GM13976 (cell line): ENCODE data around the gene ARHGAP30.

Source experiments
- DNase-seq: peaks from one replicate; pipeline ENCODE4 v3.0.0; 2012; ENCODE audit warnings: low spot score
- in situ Hi-C: fragments of 300-500 bp; cut with MboI; formaldehyde crosslinking; loops from one replicate; pipeline ENCODE4 v1.12.0; 2022; ENCODE audit warnings: low sequenced_read_pairs, mixed read lengths, inconsistent platforms; ENCODE audit not compliant: unreplicated experiment
- TF ChIP-seq, protein P1 (sequence below): IDR thresholded peaks from 2 replicates; pipeline ENCODE4 v1.5.1; 2012; ENCODE audit warnings: borderline replicate concordance, mild to moderate bottlenecking; ENCODE audit not compliant: insufficient read depth; ENCODE audit errors: extremely low read depth, missing control alignments, control extremely low read depth

Gene ARHGAP30

DNA sequence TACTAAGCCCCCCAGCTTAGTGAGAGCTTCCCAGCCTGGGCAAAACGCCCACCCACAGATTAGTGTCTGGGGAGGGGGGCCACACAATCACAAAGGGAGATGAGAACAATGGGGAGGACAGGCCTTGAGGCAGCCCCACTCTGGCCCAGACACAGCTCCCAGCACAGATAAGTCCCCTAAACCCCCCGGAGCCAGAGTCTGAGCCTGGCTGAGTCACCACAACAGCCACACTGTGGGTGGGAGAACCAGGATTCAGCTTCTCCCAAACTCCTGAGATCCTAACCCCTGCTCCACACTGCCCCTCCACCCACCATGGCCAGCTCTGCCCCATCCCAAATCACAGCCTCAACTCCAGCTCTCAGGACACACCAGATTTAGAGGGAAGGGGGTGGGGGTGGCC, 15.5 kb upstream of the ARHGAP30 start:
- in situ Hi-C loops, result no loop called here
- TF ChIP-seq, protein P1, sequence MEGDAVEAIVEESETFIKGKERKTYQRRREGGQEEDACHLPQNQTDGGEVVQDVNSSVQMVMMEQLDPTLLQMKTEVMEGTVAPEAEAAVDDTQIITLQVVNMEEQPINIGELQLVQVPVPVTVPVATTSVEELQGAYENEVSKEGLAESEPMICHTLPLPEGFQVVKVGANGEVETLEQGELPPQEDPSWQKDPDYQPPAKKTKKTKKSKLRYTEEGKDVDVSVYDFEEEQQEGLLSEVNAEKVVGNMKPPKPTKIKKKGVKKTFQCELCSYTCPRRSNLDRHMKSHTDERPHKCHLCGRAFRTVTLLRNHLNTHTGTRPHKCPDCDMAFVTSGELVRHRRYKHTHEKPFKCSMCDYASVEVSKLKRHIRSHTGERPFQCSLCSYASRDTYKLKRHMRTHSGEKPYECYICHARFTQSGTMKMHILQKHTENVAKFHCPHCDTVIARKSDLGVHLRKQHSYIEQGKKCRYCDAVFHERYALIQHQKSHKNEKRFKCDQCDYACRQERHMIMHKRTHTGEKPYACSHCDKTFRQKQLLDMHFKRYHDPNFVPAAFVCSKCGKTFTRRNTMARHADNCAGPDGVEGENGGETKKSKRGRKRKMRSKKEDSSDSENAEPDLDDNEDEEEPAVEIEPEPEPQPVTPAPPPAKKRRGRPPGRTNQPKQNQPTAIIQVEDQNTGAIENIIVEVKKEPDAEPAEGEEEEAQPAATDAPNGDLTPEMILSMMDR, result no peak
- DNase-seq, result no peak

DNA sequence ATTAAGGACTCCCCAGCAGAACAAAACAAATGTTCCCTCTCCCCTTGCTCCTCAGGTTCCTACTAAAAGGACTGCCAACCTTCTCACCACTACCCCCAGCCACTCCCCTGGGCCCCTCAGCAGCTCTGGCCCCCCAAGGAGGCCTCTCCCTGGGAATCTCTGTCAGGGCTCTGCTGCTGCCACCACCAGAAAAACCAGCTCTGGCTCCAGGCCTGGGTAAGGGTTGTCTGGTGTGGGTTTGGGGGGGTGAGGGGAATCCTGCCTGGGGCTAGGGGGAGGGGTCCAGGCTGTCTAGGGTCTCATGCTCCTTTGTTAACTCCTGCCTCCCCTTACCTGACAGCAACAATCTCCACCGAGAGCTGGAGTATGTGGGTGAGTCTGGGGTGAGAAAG, 14.9 kb upstream of the ARHGAP30 start:
- no peak for DNase-seq
- TF ChIP-seq, protein P1, result no peak
- in situ Hi-C loops, result no loop called here

DNA sequence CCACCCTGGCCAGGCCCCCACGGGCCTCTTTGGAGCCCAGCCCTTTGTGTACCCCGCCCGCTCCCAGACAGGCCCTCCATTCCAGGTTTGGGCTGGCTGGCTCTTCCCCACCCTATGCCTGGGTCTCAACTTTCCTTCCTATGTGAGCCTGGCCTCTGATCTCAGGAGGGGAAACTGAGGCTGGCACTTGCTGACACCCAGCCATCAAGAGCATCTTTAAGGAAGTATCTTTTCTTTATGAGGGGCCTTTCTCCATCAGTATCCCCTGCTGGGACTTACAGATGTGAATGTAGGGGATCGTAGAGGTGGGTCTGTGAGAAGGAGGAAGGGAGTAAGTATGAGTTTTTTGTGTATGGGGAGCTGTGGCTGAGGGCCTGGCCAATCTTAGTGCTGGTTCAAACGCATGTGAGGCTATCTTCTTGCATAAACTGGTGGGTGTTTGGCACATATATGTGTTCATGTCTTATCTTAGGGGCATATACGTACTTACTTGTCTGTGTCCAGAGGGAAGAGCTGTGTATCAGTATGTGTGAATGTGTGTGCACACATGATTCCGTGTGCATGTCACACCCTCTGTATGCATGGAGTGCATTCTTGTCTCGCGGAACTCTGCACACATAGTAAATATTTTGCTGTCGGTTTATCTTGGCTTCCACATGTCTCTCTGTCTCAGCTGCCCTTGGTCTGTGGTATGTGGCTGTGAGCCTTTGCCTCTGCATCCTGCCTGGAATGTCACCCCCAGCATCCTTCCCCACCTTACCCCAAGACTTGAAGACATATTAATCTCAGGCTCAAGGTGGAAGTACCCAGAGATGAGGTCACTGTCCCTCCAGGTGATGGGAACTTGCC, 14.3 kb upstream of the ARHGAP30 start:
- TF ChIP-seq, protein P1, result no peak
- in situ Hi-C loops, result no loop called here
- no peak for DNase-seq

DNA sequence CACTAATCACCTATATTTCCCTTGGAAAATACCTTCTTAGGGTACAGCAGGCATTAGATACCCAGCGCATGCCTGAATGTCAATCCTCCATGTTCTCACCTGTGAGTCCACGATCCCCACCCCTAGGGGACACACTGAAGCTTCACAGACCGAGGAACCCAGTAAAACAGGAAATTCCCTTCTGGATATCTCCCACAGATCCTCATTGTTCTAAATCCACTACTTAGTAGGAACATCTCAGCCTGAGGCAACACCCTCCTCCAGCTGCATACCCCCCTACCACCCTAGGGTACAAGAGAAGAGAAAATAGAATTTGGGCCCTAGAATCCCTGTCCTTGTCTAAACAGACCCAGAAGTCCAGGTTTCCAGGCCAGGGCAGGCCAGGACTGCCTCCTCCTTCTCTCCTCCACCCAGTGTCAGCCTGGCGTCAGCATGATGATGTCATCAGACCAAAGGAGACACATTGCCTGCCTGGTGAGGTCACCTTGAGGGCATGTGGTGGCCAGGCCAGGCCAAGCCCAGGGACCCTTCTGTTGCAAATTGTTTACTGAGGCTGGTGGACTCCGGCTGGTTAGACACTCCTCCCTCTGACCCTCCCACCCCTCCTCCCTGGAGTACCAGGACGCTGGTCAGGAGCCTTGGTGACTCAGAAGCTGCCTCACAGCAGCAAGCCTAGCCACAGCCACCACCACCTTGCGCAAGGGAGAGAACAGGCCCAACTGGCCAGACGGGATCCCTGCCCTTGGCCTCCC, 13.5 kb upstream of the ARHGAP30 start:
- TF ChIP-seq, protein P1, result no peak
- in situ Hi-C loops, result no loop called here
- no peak for DNase-seq

DNA sequence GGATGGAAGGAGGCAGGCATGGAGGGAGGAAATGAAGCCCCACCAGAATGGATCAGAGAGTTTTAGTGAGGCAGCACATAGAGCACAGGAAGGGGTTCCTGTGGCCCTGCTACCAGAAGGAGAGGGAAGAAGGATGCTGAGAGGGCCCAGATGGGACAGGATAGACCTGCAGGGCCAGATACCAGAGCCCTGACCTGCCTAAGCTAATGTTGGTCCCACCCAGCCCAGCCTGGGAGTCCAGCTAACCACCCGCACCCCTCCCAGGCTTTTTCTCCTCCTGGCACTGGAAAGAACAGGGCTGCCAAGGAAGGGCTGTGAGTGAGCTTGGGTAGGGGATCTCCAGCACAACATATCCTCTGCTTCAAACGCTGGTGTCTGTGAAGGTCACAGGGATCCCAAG, 12.8 kb upstream of the ARHGAP30 start:
- DNase-seq, result no peak
- in situ Hi-C loops, result no loop called here
- TF ChIP-seq, protein P1, result no peak

DNA sequence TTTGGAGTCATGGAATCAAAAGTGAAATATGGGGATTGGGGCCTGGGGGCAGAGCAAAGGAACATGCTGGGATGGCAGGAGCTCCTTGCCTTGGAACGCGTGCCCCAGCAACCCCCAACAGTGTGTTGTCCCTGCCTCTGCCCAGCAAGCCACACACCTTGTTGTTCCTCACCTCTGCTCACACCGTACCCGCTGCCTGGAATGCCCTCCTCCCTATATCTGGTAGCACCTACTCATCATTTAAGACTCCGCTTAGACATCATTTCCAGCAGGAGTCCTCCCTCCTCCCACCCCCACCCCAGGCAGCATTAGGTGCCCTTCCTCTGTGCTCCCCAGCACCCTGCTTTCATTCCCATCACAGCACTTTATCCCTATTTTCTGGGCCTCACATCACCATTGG, 11.8 kb upstream of the ARHGAP30 start:
- DNase-seq, result no peak
- in situ Hi-C loops, result no loop called here
- TF ChIP-seq, protein P1, result no peak
